RWPE1 (cell line): ENCODE measurements around the gene CTRB1.
"Not testable (repeated sequence)": the region's sequence is repeated elsewhere in the genome, so short reads cannot be mapped to it uniquely, and the experiment has no call there.

ENCODE experiments used
- CTCF ChIA-PET: fragments of 350-600 bp; sonication (Branson Sonifier 250); formaldehyde crosslinking; extraction: SDS; loops from one replicate; lab custom pipeline; 2021; lab: Yijun Ruan, JAX
- POLR2A ChIA-PET: fragments of 400-600 bp; formaldehyde crosslinking; extraction: SDS; loops from one replicate; lab custom pipeline; 2020; ENCODE audit warnings: antibody characterized with exemption; ENCODE audit not compliant: low non-redundant PET; lab: Yijun Ruan, JAX
- DNase-seq: peaks from one replicate; pipeline ENCODE4 v3.0.0; 2012; ENCODE audit warnings: low spot score
- H3K27ac ChIP-seq: fragments of 450-650 bp; 2 replicates; pipeline ENCODE4 v1.5.1; 2017
- CTCF ChIP-seq: fragments of 450-650 bp; conservative IDR thresholded peaks from 2 replicates; pipeline ENCODE4 v1.5.1; 2017; ENCODE audit warnings: low read depth, mild to moderate bottlenecking

CTRB1 gene

GRCh38 chr16:75208242-75208825, 10.5 kb upstream of the CTRB1 start:
- peak overlapping the region; percentile 9; the same call in 1 of the 2 replicates for H3K27ac ChIP-seq
- no peak for TF ChIP-seq CTCF
- ChIA-PET POLR2A (no interaction called here), CTCF (interaction anchor here (0.6 to 0.7 kb wide), 2 partner anchors 20 to 75 kb away, joined by 3 to 4 read pairs; no protein-coding TSS in a partner anchor)
- no peak for DNase-seq

DNA sequence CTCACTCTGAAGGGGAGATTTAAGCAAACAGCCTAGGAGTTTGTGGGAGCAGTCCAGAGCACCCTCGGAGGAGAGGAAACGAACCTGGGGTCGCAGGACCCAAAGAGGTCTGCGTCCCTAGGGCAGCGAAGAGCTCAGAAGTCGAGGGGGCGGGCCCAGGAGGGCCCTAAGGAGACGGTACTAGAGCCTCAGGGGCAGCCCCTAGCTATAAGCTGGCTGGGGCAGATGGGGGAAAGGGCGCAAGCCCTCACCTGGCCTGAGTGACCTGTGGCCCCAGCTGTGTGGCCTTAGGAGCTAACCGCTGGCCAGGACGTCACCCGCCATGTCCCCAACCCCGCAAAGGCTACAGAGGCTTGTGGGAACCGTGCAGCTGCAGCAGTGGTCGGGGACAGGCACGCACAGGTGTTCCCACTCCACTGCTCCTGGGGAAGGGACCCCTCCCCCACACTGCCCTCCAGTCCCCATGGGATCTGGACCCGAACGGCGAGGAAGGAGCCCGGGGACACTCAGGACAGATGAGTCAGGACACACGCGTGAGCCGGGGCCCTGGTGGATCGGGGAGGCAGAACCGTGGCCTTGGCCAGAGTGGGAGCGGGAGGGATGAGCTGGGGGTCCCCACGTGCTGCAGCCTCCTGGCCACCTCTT, 9.8 kb upstream of the CTRB1 start:
- ChIA-PET POLR2A (no interaction called here), CTCF (interaction anchor here (0.6 kb wide), 1 partner anchor 20 kb away, joined by 4 read pairs; no protein-coding TSS in a partner anchor)
- DNase-seq = no peak
- TF ChIP-seq CTCF = no peak
- peak overlapping the region; percentile 9; the same call in 1 of the 2 replicates for H3K27ac ChIP-seq

- CTCF ChIA-PET, DNase-seq, H3K27ac ChIP-seq: not testable (repeated sequence)
- POLR2A ChIA-PET = interaction anchor here (0.6 kb wide), 1 partner anchor 98 kb away, joined by 8 read pairs; no protein-coding TSS in a partner anchor
Observed at GRCh38 chr16:75209514-75209913, 9.3 kb upstream of the CTRB1 start.

- ChIA-PET CTCF (interaction anchor here (0.6 kb wide), 1 partner anchor 194 kb away, joined by 3 read pairs; no protein-coding TSS in a partner anchor), POLR2A (interaction anchor here (0.6 kb wide), 1 partner anchor 97 kb away, joined by 8 read pairs; no protein-coding TSS in a partner anchor)
Observed at GRCh38 chr16:75209944-75210343, 8.8 kb upstream of the CTRB1 start.

GRCh38 chr16:75211286-75211685, 7.5 kb upstream of the CTRB1 start:
- POLR2A ChIA-PET, H3K27ac ChIP-seq, DNase-seq: not testable (repeated sequence)
- CTCF ChIA-PET = interaction anchor here (1.0 kb wide), 1 partner anchor 22 kb away, joined by 3 read pairs; no protein-coding TSS in a partner anchor

More at GRCh38 chr16:75209944-75210343, 8.8 kb upstream of the CTRB1 start:
- no peak overlapping the region for H3K27ac ChIP-seq
- DNase-seq = no peak
- no peak for TF ChIP-seq CTCF

- no peak overlapping the region for H3K27ac ChIP-seq
- DNase-seq = no peak
- POLR2A ChIA-PET = no interaction called here
- no peak for TF ChIP-seq CTCF
- CTCF ChIA-PET = interaction anchor here (1.2 to 2.7 kb wide), 2 partner anchors 17 to 18 kb away, joined by 3 to 11 read pairs; no protein-coding TSS in a partner anchor
Observed at GRCh38 chr16:75216127-75216526, 2.7 kb upstream of the CTRB1 start.

DNA sequence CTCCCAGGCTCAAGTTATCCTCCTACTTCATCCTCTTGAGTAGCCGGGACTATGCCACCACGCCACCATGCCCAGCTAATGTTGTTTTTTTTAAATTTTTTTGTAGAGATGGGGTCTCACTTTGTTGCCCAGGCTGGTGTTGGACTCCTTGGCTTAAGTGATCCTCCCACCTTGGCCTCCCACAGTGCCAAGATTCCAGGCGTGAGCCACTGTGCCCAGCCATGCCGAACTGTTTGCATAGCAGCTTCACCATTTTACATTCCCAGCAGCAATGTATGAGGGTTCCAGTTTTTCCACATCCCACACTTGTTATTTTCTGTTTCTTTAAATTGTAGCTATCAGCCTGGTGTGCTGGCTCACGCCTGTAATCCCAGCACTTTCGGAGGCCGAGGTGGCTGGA, 2.2 kb upstream of the CTRB1 start:
- CTCF ChIA-PET = interaction anchor here (0.7 to 2.7 kb wide), 3 partner anchors 17 to 201 kb away, joined by 3 to 11 read pairs (median 3); no protein-coding TSS in a partner anchor
- POLR2A ChIA-PET = no interaction called here
- no peak for TF ChIP-seq CTCF
- no peak overlapping the region for H3K27ac ChIP-seq
- DNase-seq = no peak
